ENCODE results near the gene COMMD7.
"Not testable (repeated sequence)": the region's sequence is repeated elsewhere in the genome, so short reads cannot be mapped to it uniquely, and the experiment has no call there.

The COMMD7 gene

GRCh38 chr20:32727683-32728082, 15.6 kb downstream of the COMMD7 start:
- DNase-seq = no peak

GRCh38 chr20:32718749-32719348, 24.4 kb downstream of the COMMD7 start:
- no peak for DNase-seq

- no peak for DNase-seq
Measured at GRCh38 chr20:32711346-32711745, 31.9 kb downstream of the COMMD7 start.

GRCh38 chr20:32709632-32710121, 33.6 kb downstream of the COMMD7 start:
- no peak for DNase-seq

GRCh38 chr20:32709029-32709631, 34.1 kb downstream of the COMMD7 start:
- DNase-seq = not testable (repeated sequence)

- peak in 1 of 2 experiments; percentile 36 for DNase-seq
Measured at GRCh38 chr20:32707691-32708581, 35.3 kb downstream of the COMMD7 start.

- DNase-seq = no peak
Measured at GRCh38 chr20:32706486-32706885, 36.8 kb downstream of the COMMD7 start.

GRCh38 chr20:32702706-32703425, 40.4 kb downstream of the COMMD7 start:
- no peak for DNase-seq

GRCh38 chr20:32697608-32698007, 45.7 kb downstream of the COMMD7 start:
- DNase-seq = no peak

- DNase-seq = no peak
Measured at GRCh38 chr20:32695089-32695488, 48.2 kb downstream of the COMMD7 start.

GRCh38 chr20:32688966-32689365, 54.3 kb downstream of the COMMD7 start:
- not testable (repeated sequence) for DNase-seq

GRCh38 chr20:32687180-32687532, 56.1 kb downstream of the COMMD7 start:
- DNase-seq = no peak

GRCh38 chr20:32686530-32687179, 56.6 kb downstream of the COMMD7 start:
- DNase-seq = no peak

GRCh38 chr20:32685541-32686529, 57.4 kb downstream of the COMMD7 start:
- DNase-seq = no peak

GRCh38 chr20:32682508-32682987, 60.7 kb downstream of the COMMD7 start:
- DNase-seq = no peak

- peak; percentile 6 to 56 for DNase-seq
Measured at GRCh38 chr20:32681175-32682084, 61.8 kb downstream of the COMMD7 start.

GRCh38 chr20:32680544-32681174, 62.6 kb downstream of the COMMD7 start:
- DNase-seq = no peak

- no peak for DNase-seq
Measured at GRCh38 chr20:32678948-32679347, 64.3 kb downstream of the COMMD7 start.

- peak in 1 of 2 experiments; percentile 19 for DNase-seq
Measured at GRCh38 chr20:32675223-32675975, 67.9 kb downstream of the COMMD7 start.

Data from NCI-H526 (cell line).